ENCODE data around the gene CRYBG3. TPM values are rescaled to one million over a fixed set of nuclear protein-coding genes. Genes with fewer than 3 reads are reported as not detected.

Gene CRYBG3
- total RNA-seq, 3 donors from 2014 or later (not counting 1 experiment from before 2014, with no cell fraction given) = 1.1 to 2.4 (median 1.8) TPM

- H3K4me3 ChIP-seq (ENCODE audit: low read length) = no peak overlapping the region
- TF ChIP-seq CTCF (IDR thresholded peaks at IDR 0.05) = no peak
- DNase-seq (no peak), ATAC-seq (no peak)
- H3K36me3 ChIP-seq (ENCODE audit: control insufficient read depth, insufficient read depth, low read length) = peaks cover 45% of the 10 kb centered on the region
- Mint-ChIP-seq H3K27me3 (ENCODE audit: low read depth in 2 of 2) (no peaks in the 10 kb centered on the region), H3K36me3 (peaks cover 23% of the 10 kb centered on the region), H3K27ac (no peak overlapping the region), H3K4me3 (no peak overlapping the region), H3K9me3 (no peaks in the 10 kb centered on the region), H3K4me1 (peaks cover 0 to 4% of the 10 kb centered on the region in 2 donors)
- H3K4me1 ChIP-seq (ENCODE audit: control insufficient read depth, insufficient read depth, low read length) = no peaks in the 10 kb centered on the region
- H3K9me3 ChIP-seq (ENCODE audit: control insufficient read depth, insufficient read depth, low read length) = no peaks in the 10 kb centered on the region
- H3K27me3 ChIP-seq (ENCODE audit: control insufficient read depth, insufficient read depth, low read length) = no peaks in the 10 kb centered on the region
- intact Hi-C loops (cut with micrococcal nuclease) = no loop called here
- no peak overlapping the region for H3K27ac ChIP-seq (ENCODE audit: low read length)
- 91% methylated on average over 3 of the region's 3 CpGs for WGBS (ENCODE audit: insufficient coverage)
Measured at GRCh38 chr3:97952280-97952679, 130.5 kb downstream of the CRYBG3 start.

- Mint-ChIP-seq H3K27ac (no peak overlapping the region), H3K27me3 (ENCODE audit: low read depth in 2 of 2) (no peaks in the 10 kb centered on the region), H3K4me1 (peaks cover 0 to 4% of the 10 kb centered on the region in 2 donors), H3K36me3 (peaks cover 17% of the 10 kb centered on the region), H3K4me3 (no peak overlapping the region), H3K9me3 (no peaks in the 10 kb centered on the region)
- peaks cover 44% of the 10 kb centered on the region for H3K36me3 ChIP-seq (ENCODE audit: control insufficient read depth, insufficient read depth, low read length)
- no peak overlapping the region for H3K4me3 ChIP-seq (ENCODE audit: low read length)
- no peaks in the 10 kb centered on the region for H3K27me3 ChIP-seq (ENCODE audit: control insufficient read depth, insufficient read depth, low read length)
- H3K9me3 ChIP-seq (ENCODE audit: control insufficient read depth, insufficient read depth, low read length) = no peaks in the 10 kb centered on the region
- DNase-seq (no peak), ATAC-seq (no peak)
- H3K27ac ChIP-seq (ENCODE audit: low read length) = no peak overlapping the region
- intact Hi-C loops (cut with micrococcal nuclease) = no loop called here
- WGBS (ENCODE audit: insufficient coverage) = 100% methylated on average over 1 of the region's 1 CpG
- no peaks in the 10 kb centered on the region for H3K4me1 ChIP-seq (ENCODE audit: control insufficient read depth, insufficient read depth, low read length)
- no peak for TF ChIP-seq CTCF (IDR thresholded peaks at IDR 0.05)
Measured at GRCh38 chr3:97952872-97953271, 131.1 kb downstream of the CRYBG3 start.

GRCh38 chr3:97954228-97954827, 132.5 kb downstream of the CRYBG3 start:
- no peaks in the 10 kb centered on the region for H3K4me1 ChIP-seq (ENCODE audit: control insufficient read depth, insufficient read depth, low read length)
- peaks cover 13% of the 10 kb centered on the region for H3K36me3 Mint-ChIP-seq
- intact Hi-C loops (cut with micrococcal nuclease) = no loop called here
- ATAC-seq = no peak
- no peak overlapping the region for H3K4me3 ChIP-seq (ENCODE audit: low read length)
- no peaks in the 10 kb centered on the region for H3K27me3 ChIP-seq (ENCODE audit: control insufficient read depth, insufficient read depth, low read length)
- no peak for DNase-seq
- peaks cover 0 to under 1% of the 10 kb centered on the region in 2 donors for H3K4me1 Mint-ChIP-seq
- no peaks in the 10 kb centered on the region for H3K27me3 Mint-ChIP-seq (ENCODE audit: low read depth in 2 of 2)
- H3K27ac ChIP-seq (ENCODE audit: low read length) = no peak overlapping the region
- H3K36me3 ChIP-seq (ENCODE audit: control insufficient read depth, insufficient read depth, low read length) = peaks cover 45% of the 10 kb centered on the region
- no peak overlapping the region for H3K4me3 Mint-ChIP-seq
- no peak overlapping the region for H3K27ac Mint-ChIP-seq
- TF ChIP-seq CTCF (IDR thresholded peaks at IDR 0.05) = no peak
- 70% methylated on average over 8 of the region's 9 CpGs for WGBS (ENCODE audit: insufficient coverage)
- no peaks in the 10 kb centered on the region for H3K9me3 ChIP-seq (ENCODE audit: control insufficient read depth, insufficient read depth, low read length)
- H3K9me3 Mint-ChIP-seq = no peaks in the 10 kb centered on the region

GRCh38 chr3:97956051-97956450, 134.2 kb downstream of the CRYBG3 start:
- no peak overlapping the region for H3K4me3 ChIP-seq (ENCODE audit: low read length)
- no peaks in the 10 kb centered on the region for H3K4me1 Mint-ChIP-seq
- H3K4me3 Mint-ChIP-seq = no peak overlapping the region
- no peaks in the 10 kb centered on the region for H3K9me3 ChIP-seq (ENCODE audit: control insufficient read depth, insufficient read depth, low read length)
- no peaks in the 10 kb centered on the region for H3K27me3 ChIP-seq (ENCODE audit: control insufficient read depth, insufficient read depth, low read length)
- peaks cover 33% of the 10 kb centered on the region for H3K36me3 ChIP-seq (ENCODE audit: control insufficient read depth, insufficient read depth, low read length)
- intact Hi-C loops (cut with micrococcal nuclease) = no loop called here
- no peak for TF ChIP-seq CTCF (IDR thresholded peaks at IDR 0.05)
- H3K4me1 ChIP-seq (ENCODE audit: control insufficient read depth, insufficient read depth, low read length) = no peaks in the 10 kb centered on the region
- DNase-seq (no peak), ATAC-seq (no peak)
- H3K27me3 Mint-ChIP-seq (ENCODE audit: low read depth in 2 of 2) = no peaks in the 10 kb centered on the region
- no peak overlapping the region for H3K27ac ChIP-seq (ENCODE audit: low read length)
- WGBS (ENCODE audit: insufficient coverage) = 100% methylated on average over 1 of the region's 3 CpGs
- H3K27ac Mint-ChIP-seq = no peak overlapping the region
- H3K36me3 Mint-ChIP-seq = peaks cover 2% of the 10 kb centered on the region
- H3K9me3 Mint-ChIP-seq = no peaks in the 10 kb centered on the region
